HCT116 (cell line): ENCODE results near the gene ZNF787. TPM values are rescaled to one million over a fixed set of nuclear protein-coding genes. Genes with fewer than 3 reads are reported as not detected.

Experiments
- ATAC-seq: fragments of 200-7000 bp; cut with Tn5 transposase; 2 replicates; pipeline ENCODE4 v1.9.1; 2020; ENCODE audit warnings: mild to moderate bottlenecking, moderate library complexity
- BruUV-seq: library from RNA; stranded (reverse); fragments of 400-500 nt; replicated peaks from 2 replicates; lab custom pipeline; 2021; lab: Mats Ljungman, UMichigan
- CTCF ChIA-PET: fragments of 300-600 bp; sonication (Branson Sonifier 250); formaldehyde crosslinking; loops from one replicate; lab custom pipeline; 2021; ENCODE audit warnings: antibody characterized with exemption; lab: Charles Lee
- POLR2A ChIA-PET: fragments of 300-600, 350-600 bp; sonication (Branson Sonifier 250); formaldehyde crosslinking; loops from one replicate; lab custom pipeline; 2021; ENCODE audit warnings: antibody characterized with exemption; lab: Charles Lee
- RAD21 ChIA-PET, 2 experiments: fragments of 300-600 bp; sonication (Branson Sonifier 250); formaldehyde crosslinking; loops; one replicate each; lab custom pipeline; 2023; ENCODE audit warnings: low total read pairs in 2 of 2; ENCODE audit not compliant: uncharacterized antibody in 2 of 2, unreplicated experiment in 2 of 2, low non-redundant PET in 1 of 2; lab: Charles Lee
- DNase-seq: peaks from one replicate; pipeline ENCODE4 v3.0.0-alpha.2; 2010; ENCODE audit warnings: low read depth, low spot score
- H2AFZ ChIP-seq: fragments of 200-600 bp; shearing (Covaris generic), sonication (generic); 2 replicates; pipeline ENCODE4 v1.6.1; 2017; ENCODE audit warnings: low read depth, mixed run types, mixed read lengths, antibody characterized with exemption, low read length; ENCODE audit not compliant: poor library complexity, severe bottlenecking
- H3K27ac ChIP-seq: 2 replicates; pipeline ENCODE4 v1.5.1; 2012; ENCODE audit warnings: low read depth, low read length
- H3K27me3 ChIP-seq: fragments of 200-600 bp; sonication (generic); 2 replicates; pipeline ENCODE4 v1.6.1; 2016; ENCODE audit warnings: mixed run types, low read length, mixed read lengths; ENCODE audit not compliant: insufficient read depth
- H3K36me3 ChIP-seq, 2 experiments: fragments of 200-500 bp in 1 of 2; fragments of 200-600 bp in 1 of 2; sonication (Bioruptor generic) in 1 of 2; sonication (generic) in 1 of 2; 2 replicates each; pipeline versions ENCODE4 v1.5.1 to v1.6.1; 2014 to 2016; ENCODE audit warnings: low read length in 2 of 2, inconsistent platforms in 1 of 2, mixed read lengths in 1 of 2, mixed run types in 1 of 2; ENCODE audit not compliant: insufficient read depth in 2 of 2, control insufficient read depth in 1 of 2
- H3K4me1 ChIP-seq, 2 experiments: fragments of 200-600 bp in 1 of 2; sonication (generic) in 1 of 2; 2 replicates each; pipeline versions ENCODE4 v1.5.1 to v1.6.1; 2012 to 2017; ENCODE audit warnings: low read length in 2 of 2, inconsistent platforms in 1 of 2, mild to moderate bottlenecking in 1 of 2, mixed read lengths in 1 of 2, mixed run types in 1 of 2, moderate library complexity in 1 of 2; ENCODE audit not compliant: insufficient read depth in 2 of 2, control insufficient read depth in 1 of 2
- H3K4me2 ChIP-seq: fragments of 200-600 bp; sonication (generic); 2 replicates; pipeline ENCODE4 v1.6.1; 2017; ENCODE audit warnings: mixed run types, low read length, mixed read lengths
- H3K4me3 ChIP-seq, 2 experiments: fragments of 200-600 bp in 1 of 2; sonication (generic) in 1 of 2; replicated peaks in 1 of 2; 2 replicates each; pipeline ENCODE4 v1.5.1; 2011 to 2016; ENCODE audit warnings: low read length in 2 of 2, control low read depth in 1 of 2, low read depth in 1 of 2, mild to moderate bottlenecking in 1 of 2, mixed read lengths in 1 of 2, mixed run types in 1 of 2
- H3K79me2 ChIP-seq: fragments of 200-600 bp; sonication (generic); 2 replicates; pipeline ENCODE4 v1.6.1; 2017; ENCODE audit warnings: mild to moderate bottlenecking, mixed run types, low read length, moderate library complexity, mixed read lengths; ENCODE audit not compliant: insufficient read depth
- H3K9ac ChIP-seq: fragments of 200-600 bp; sonication (generic); 2 replicates; pipeline ENCODE4 v1.6.1; 2016; ENCODE audit warnings: low read length, mixed read lengths
- H3K9me2 ChIP-seq: fragments of 200-600 bp; sonication (generic), shearing (Covaris generic); 2 replicates; pipeline ENCODE4 v1.6.1; 2017; ENCODE audit warnings: mixed run types, mild to moderate bottlenecking, moderate library complexity; ENCODE audit not compliant: insufficient read depth
- H3K9me3 ChIP-seq, 2 experiments: fragments of 200-500 bp in 1 of 2; fragments of 200-600 bp in 1 of 2; sonication (Bioruptor generic) in 1 of 2; sonication (generic) in 1 of 2; 2 replicates each; pipeline ENCODE4 v1.6.1; 2014 to 2017; ENCODE audit warnings: low read length in 2 of 2, mixed read lengths in 2 of 2, inconsistent platforms in 1 of 2, low read depth in 1 of 2, mild to moderate bottlenecking in 1 of 2, mixed run types in 1 of 2, moderate library complexity in 1 of 2; ENCODE audit not compliant: control insufficient read depth in 1 of 2, insufficient read depth in 1 of 2
- H4K20me1 ChIP-seq: fragments of 200-600 bp; sonication (generic), shearing (Covaris generic); 2 replicates; pipeline ENCODE4 v1.6.1; 2017; ENCODE audit warnings: mixed run types, mild to moderate bottlenecking, moderate library complexity; ENCODE audit not compliant: insufficient read depth
- ATF3 ChIP-seq: IDR thresholded peaks from 2 replicates; pipeline ENCODE4 v1.6.1; 2012
- CBX3 ChIP-seq: IDR thresholded peaks from 2 replicates; pipeline ENCODE4 v1.6.1; 2012; ENCODE audit warnings: low read depth
- CEBPB ChIP-seq: IDR thresholded peaks from 2 replicates; pipeline ENCODE4 v1.6.1; 2012; ENCODE audit warnings: low read depth
- CTCF ChIP-seq, 3 experiments: fragments of 200-600 bp in 1 of 3; sonication (generic) in 1 of 3; IDR thresholded peaks in 2 of 3; conservative IDR thresholded peaks in 1 of 3; 2 replicates each; pipeline ENCODE4 v1.5.1; 2012 to 2017; ENCODE audit warnings: low read depth in 2 of 3, low read length in 2 of 3, antibody characterized with exemption in 1 of 3, borderline replicate concordance in 1 of 3, control low read depth in 1 of 3, mild to moderate bottlenecking in 1 of 3, mixed read lengths in 1 of 3, mixed run types in 1 of 3, moderate library complexity in 1 of 3; ENCODE audit not compliant: insufficient read depth in 1 of 3
- EGR1 ChIP-seq: IDR thresholded peaks from 2 replicates; pipeline ENCODE4 v1.6.1; 2012; ENCODE audit warnings: low read depth
- ELF1 ChIP-seq: IDR thresholded peaks from 2 replicates; pipeline ENCODE4 v1.6.1; 2012; ENCODE audit warnings: low read depth, borderline replicate concordance
- EZH2 ChIP-seq: fragments of 200-600 bp; sonication (generic); IDR thresholded peaks from 2 replicates; pipeline ENCODE4 v1.6.1; 2017; ENCODE audit warnings: antibody characterized with exemption, mixed run types
- EZH2phosphoT487 ChIP-seq: fragments of 200-600 bp; IDR thresholded peaks from 2 replicates; pipeline ENCODE4 v1.6.1; 2018; ENCODE audit warnings: antibody characterized with exemption, borderline replicate concordance
- FOSL1 ChIP-seq: IDR thresholded peaks from 2 replicates; pipeline ENCODE4 v1.6.1; 2012; ENCODE audit warnings: low read depth
- JUND ChIP-seq: IDR thresholded peaks from 2 replicates; pipeline ENCODE4 v1.6.1; 2012
- POLR2A ChIP-seq: IDR thresholded peaks from 2 replicates; pipeline ENCODE4 v1.7.0; 2011; ENCODE audit warnings: borderline replicate concordance; ENCODE audit not compliant: insufficient read depth, insufficient read length; ENCODE audit errors: extremely low read depth
- POLR2AphosphoS5 ChIP-seq: IDR thresholded peaks from 2 replicates; pipeline ENCODE4 v1.6.1; 2011; ENCODE audit warnings: mild to moderate bottlenecking, low read depth, low read length, moderate library complexity
- RAD21 ChIP-seq: IDR thresholded peaks from 2 replicates; pipeline ENCODE4 v1.6.1; 2012; ENCODE audit warnings: low read depth, mild to moderate bottlenecking
- REST ChIP-seq: IDR thresholded peaks from 2 replicates; pipeline ENCODE4 v1.6.1; 2012; ENCODE audit warnings: low read depth
- SIN3A ChIP-seq: IDR thresholded peaks from 2 replicates; pipeline ENCODE4 v1.6.1; 2012; ENCODE audit warnings: low read depth
- SP1 ChIP-seq: IDR thresholded peaks from 2 replicates; pipeline ENCODE4 v1.6.1; 2012; ENCODE audit warnings: low read depth
- SRF ChIP-seq: IDR thresholded peaks from 2 replicates; pipeline ENCODE4 v1.6.1; 2012; ENCODE audit warnings: low read depth
- TCF7L2 ChIP-seq: IDR thresholded peaks from 2 replicates; pipeline ENCODE4 v1.7.0; 2011; ENCODE audit warnings: borderline replicate concordance, inconsistent platforms; ENCODE audit not compliant: insufficient read depth, insufficient read length; ENCODE audit errors: extremely low read depth
- YY1 ChIP-seq: IDR thresholded peaks from 2 replicates; pipeline ENCODE4 v1.6.1; 2011; ENCODE audit warnings: low read length, low read depth, moderate library complexity, mild to moderate bottlenecking; ENCODE audit not compliant: insufficient replicate concordance; ENCODE audit errors: extremely low read depth
- ZNF274 ChIP-seq: fragments of 200-500 bp; sonication (Bioruptor generic); IDR thresholded peaks from 2 replicates; pipeline ENCODE4 v1.6.1; 2014; ENCODE audit warnings: mild to moderate bottlenecking, low read depth, low read length, inconsistent platforms
- intact Hi-C: fragments of 100-400 bp; cut with micrococcal nuclease; formaldehyde crosslinking; loops from 2 replicates; pipeline ENCODE4 v1.10.0; 2022
- total RNA-seq: library from RNA; stranded (reverse); gene quantifications from one replicate; pipeline ENCODE4 v1.2.1, GENCODE V29; 2021; ENCODE audit not compliant: unreplicated experiment

The ZNF787 gene
- total RNA-seq, 1 experiment from 2014 or later = 40.3 TPM

- H4K20me1 ChIP-seq = no peaks in the 10 kb centered on the region
- no peak overlapping the region for H3K4me2 ChIP-seq
- no peak for DNase-seq
- no peak overlapping the region for H3K9ac ChIP-seq
- ChIA-PET POLR2A (no interaction called here), CTCF (no interaction called here), RAD21 (no interaction called here)
- H3K4me1 ChIP-seq = peaks cover 3 to 12% of the 10 kb centered on the region in 2 experiments; a peak in 3 of 4 replicates
- no peaks in the 10 kb centered on the region for H3K9me3 ChIP-seq
- no TSS peak for BruUV-seq
- no peak overlapping the region for H2AFZ ChIP-seq
- H3K79me2 ChIP-seq = peaks cover 10% of the 10 kb centered on the region
- TF ChIP-seq SIN3A (no peak), TCF7L2 (no peak), EZH2 (no peak), SRF (no peak), YY1 (no peak), RAD21 (no peak), EZH2phosphoT487 (no peak), POLR2AphosphoS5 (no peak), SP1 (no peak), POLR2A (no peak), CTCF (IDR thresholded peaks at IDR 0.05 in 2 of 3, conservative IDR thresholded peaks at IDR 0.05 in 1 of 3; ENCODE audit: borderline replicate concordance in 1 of 3, insufficient read depth in 1 of 3, low read depth in 2 of 3, low read length in 2 of 3) (no peak), ATF3 (no peak), ELF1 (no peak), REST (no peak), JUND (no peak), CBX3 (no peak), CEBPB (no peak), EGR1 (no peak), ZNF274 (no peak), FOSL1 (no peak)
- H3K27me3 ChIP-seq = no peaks in the 10 kb centered on the region
- no peak for ATAC-seq
- intact Hi-C loops = no loop called here
- no peak overlapping the region for H3K4me3 ChIP-seq
- no peak overlapping the region for H3K27ac ChIP-seq
- H3K9me2 ChIP-seq = no peaks in the 10 kb centered on the region
- no peaks in the 10 kb centered on the region for H3K36me3 ChIP-seq
Measured at GRCh38 chr19:56124578-56124977, 3.5 kb upstream of the ZNF787 start.
